ENCODE results near the gene CDH1. TPM values are rescaled to one million over a fixed set of nuclear protein-coding genes. Genes with fewer than 3 reads are reported as not detected.
"Not testable (repeated sequence)": the region's sequence is repeated elsewhere in the genome, so short reads cannot be mapped to it uniquely, and the experiment has no call there.

The CDH1 gene
- total and polyA plus RNA-seq, 12 donors = 0.01 to 0.82 (median 0.34) TPM; not detected in 7

DNA sequence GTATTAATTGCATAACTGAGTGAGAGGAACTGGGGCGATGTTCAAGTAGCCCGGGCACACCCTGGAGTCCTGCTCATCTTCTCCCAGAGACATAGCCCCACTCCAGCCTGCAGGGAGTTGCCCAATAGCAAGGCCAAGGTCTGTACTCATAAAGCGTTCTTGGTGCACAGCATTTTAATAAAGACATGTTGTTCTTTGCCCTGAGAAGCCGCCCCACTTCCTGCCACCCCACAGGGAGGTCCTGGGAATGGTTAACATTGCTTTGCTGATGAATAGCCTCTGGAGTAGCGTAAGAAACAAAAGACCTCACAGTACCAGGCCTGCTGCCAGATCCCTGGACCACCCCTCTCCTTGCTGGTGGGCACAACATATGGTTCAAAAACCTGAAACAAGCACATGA, 21.6 kb upstream of the CDH1 start:
- 66 to 76% methylated on average over 5 of the region's 5 CpGs for WGBS, 2 donors
- no peak for ATAC-seq
- Histone ChIP-seq H3K27me3 (peaks cover 0 to 14% (median 2%) of the 10 kb centered on the region in 7 donors), H3K4me3 (no peak overlapping the region), H3K9me3 (peaks cover 0 to 13% (median 0%) of the 10 kb centered on the region in 11 donors), H3K27ac (no peak overlapping the region), H3K36me3 (no peaks in the 10 kb centered on the region), H3K4me1 (peaks cover 0 to 9% (median 0%) of the 10 kb centered on the region in 9 donors)
- no peak for DNase-seq
- intact Hi-C loops (cut with DNase I) = no loop called here
- TF ChIP-seq, protein P1, sequence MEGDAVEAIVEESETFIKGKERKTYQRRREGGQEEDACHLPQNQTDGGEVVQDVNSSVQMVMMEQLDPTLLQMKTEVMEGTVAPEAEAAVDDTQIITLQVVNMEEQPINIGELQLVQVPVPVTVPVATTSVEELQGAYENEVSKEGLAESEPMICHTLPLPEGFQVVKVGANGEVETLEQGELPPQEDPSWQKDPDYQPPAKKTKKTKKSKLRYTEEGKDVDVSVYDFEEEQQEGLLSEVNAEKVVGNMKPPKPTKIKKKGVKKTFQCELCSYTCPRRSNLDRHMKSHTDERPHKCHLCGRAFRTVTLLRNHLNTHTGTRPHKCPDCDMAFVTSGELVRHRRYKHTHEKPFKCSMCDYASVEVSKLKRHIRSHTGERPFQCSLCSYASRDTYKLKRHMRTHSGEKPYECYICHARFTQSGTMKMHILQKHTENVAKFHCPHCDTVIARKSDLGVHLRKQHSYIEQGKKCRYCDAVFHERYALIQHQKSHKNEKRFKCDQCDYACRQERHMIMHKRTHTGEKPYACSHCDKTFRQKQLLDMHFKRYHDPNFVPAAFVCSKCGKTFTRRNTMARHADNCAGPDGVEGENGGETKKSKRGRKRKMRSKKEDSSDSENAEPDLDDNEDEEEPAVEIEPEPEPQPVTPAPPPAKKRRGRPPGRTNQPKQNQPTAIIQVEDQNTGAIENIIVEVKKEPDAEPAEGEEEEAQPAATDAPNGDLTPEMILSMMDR (IDR thresholded peaks at IDR 0.05) = no peak

DNA sequence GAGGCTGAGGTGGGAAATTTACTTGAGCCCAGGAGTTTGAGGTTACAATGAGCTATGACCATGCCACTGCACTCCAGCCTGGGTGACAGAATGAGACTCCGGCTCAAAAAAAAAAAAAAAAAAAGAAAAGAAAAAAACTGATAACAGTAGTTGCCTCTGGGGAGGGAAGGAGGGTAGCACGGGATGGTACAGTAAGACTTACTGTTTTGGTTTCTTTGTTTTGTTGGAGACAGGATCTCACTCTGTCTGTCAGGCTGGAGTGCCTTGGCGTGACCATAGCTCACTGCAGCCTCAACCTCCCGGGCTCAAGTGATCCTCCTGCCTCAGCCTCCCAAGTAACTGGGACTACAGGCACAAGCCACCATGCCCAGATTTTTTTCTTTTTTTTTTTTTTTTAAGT, 20.6 kb upstream of the CDH1 start:
- DNase-seq; H3K27ac ChIP-seq; H3K4me3 ChIP-seq; intact Hi-C loops (cut with DNase I); H3K4me1 ChIP-seq; ATAC-seq; H3K27me3 ChIP-seq; H3K36me3 ChIP-seq: not testable (repeated sequence)
- peaks cover 0 to 13% (median 0%) of the 10 kb centered on the region in 11 donors for H3K9me3 ChIP-seq
- 67 to 88% methylated on average over 3 to 4 of the region's 4 CpGs for WGBS, 2 donors

DNA sequence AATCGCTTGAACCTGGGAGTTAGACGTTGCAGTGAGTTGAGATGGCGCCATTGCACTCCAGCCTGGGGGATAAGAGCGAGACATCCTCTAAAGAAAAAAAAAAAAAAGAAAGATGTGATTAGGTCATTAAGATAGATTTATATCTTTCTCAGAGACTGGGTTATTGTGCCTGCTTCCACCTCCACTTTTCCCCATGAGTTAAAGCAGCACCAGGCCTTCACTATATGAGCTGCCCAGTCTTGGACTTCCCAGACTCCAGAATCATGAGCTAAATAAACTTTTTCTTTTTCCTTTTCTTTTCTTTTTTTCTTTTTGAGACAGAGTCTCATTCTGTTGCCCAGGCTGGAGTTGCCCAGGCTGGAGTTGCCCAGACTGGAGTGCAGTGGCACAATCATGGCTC, 19.4 kb upstream of the CDH1 start:
- Histone ChIP-seq H3K27me3 (peaks cover 0 to 5% (median 0%) of the 10 kb centered on the region in 7 donors), H3K4me1 (no peaks in the 10 kb centered on the region), H3K27ac (no peak overlapping the region), H3K4me3 (no peak overlapping the region), H3K36me3 (no peaks in the 10 kb centered on the region), H3K9me3 (peaks cover 0 to 13% (median 0%) of the 10 kb centered on the region in 11 donors)
- DNase-seq = no peak
- no peak for ATAC-seq
- TF ChIP-seq, protein P1 (IDR thresholded peaks at IDR 0.05) = no peak
- 91 to 98% methylated on average over 4 of the region's 4 CpGs for WGBS, 2 donors
- intact Hi-C loops (cut with DNase I) = no loop called here

DNA sequence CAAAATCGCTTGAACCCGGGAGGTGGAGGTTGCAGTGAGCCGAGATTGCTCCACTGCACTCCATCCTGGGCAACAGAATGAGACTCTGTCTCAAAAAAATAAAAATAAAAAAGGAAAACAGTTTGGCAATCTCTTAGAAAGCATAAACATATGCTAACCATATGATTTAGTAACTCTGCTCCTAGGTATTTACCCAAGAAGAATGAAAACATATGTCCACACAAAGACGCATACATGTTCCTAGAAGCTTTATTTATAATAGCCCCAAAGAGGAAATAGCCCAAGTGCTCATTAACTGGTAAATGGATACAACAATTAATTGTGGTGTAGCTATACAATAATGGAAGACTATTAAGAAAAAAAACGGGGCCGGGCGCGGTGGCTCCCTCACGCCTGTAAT, 18.5 kb upstream of the CDH1 start:
- intact Hi-C loops (cut with DNase I) = no loop called here
- H3K27me3 ChIP-seq = peaks cover 0 to 5% (median 0%) of the 10 kb centered on the region in 7 donors
- no peaks in the 10 kb centered on the region for H3K36me3 ChIP-seq
- WGBS, 2 donors = 91 to 94% methylated on average over 9 of the region's 9 CpGs
- no peak overlapping the region for H3K27ac ChIP-seq
- peaks cover 0 to 13% (median 0%) of the 10 kb centered on the region in 11 donors for H3K9me3 ChIP-seq
- H3K4me1 ChIP-seq = no peaks in the 10 kb centered on the region
- H3K4me3 ChIP-seq = no peak overlapping the region
- DNase-seq (no peak), ATAC-seq (no peak)
- TF ChIP-seq, protein P1 (IDR thresholded peaks at IDR 0.05) = no peak

DNA sequence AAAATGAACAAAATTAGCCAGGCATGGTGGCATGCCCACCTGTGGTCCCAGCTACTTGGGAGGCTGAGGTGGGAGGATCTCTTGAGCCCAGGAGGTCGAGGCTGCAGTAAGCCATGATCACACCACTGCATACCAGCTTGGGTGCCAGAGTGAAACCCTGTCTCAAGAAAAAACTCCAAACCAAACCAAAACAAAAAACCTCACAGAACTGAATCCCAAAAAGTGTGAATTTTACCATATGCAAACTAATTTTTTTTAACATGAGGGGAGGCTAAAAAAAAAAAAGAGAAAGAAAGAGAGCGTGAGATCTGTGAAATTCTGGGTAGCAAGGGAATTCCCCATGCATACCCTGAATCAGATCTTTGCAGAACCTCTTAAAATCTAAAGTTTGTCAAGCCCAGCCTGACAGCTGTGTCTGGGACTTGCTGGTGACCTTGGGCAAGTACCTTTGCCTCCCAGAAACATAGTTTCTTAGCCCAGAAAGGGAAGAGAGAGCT, 17.1 kb upstream of the CDH1 start:
- DNase-seq = no peak
- Histone ChIP-seq H3K4me3 (no peak overlapping the region), H3K27ac (no peak overlapping the region), H3K9me3 (peaks cover 0 to 13% (median 0%) of the 10 kb centered on the region in 11 donors), H3K36me3 (no peaks in the 10 kb centered on the region), H3K27me3 (no peaks in the 10 kb centered on the region), H3K4me1 (no peaks in the 10 kb centered on the region)
- intact Hi-C loops (cut with DNase I) = no loop called here
- TF ChIP-seq, protein P1 (IDR thresholded peaks at IDR 0.05) = no peak
- no peak for ATAC-seq
- WGBS, 2 donors = 71 to 83% methylated on average over 2 of the region's 2 CpGs

All from heart right ventricle (tissue), 16 donors.